GM12801 (cell line): ENCODE results near the gene MTCL1.

ENCODE experiments used
- CTCF ChIP-seq: IDR thresholded peaks from one replicate; pipeline ENCODE4 v1.5.1; 2011; ENCODE audit warnings: control low read depth; ENCODE audit not compliant: insufficient read length; ENCODE audit errors: extremely low read depth

Gene MTCL1

DNA sequence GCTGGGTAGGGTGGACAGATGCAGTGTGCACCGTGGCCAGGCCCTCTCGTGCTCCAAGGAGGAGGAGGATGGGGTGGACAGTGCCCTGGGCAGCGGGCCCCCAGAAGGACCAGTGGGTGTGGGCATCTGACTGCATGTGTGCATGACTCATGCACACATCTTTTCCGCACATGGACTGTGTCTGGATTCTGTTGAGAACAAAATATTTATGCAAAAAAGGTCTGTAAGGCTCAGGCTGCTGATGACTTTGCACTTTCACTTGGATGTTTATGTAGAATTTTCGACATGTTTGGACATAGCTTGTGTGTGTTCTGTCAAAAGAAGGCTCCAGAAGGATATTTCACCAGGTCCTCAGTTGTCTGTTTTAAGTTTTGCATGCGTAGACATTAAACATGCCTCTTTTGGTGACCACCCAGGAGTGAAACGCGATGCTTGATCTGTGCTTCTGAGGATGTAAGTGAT is 45.6 kb downstream of the MTCL1 start:
- TF ChIP-seq CTCF = no peak

- TF ChIP-seq CTCF = no peak
These were observed 46.3 kb downstream of the MTCL1 start for GRCh38 chr18:8751692-8752091.

GRCh38 chr18:8752329-8752728 is 47.0 kb downstream of the MTCL1 start:
- TF ChIP-seq CTCF = no peak

DNA sequence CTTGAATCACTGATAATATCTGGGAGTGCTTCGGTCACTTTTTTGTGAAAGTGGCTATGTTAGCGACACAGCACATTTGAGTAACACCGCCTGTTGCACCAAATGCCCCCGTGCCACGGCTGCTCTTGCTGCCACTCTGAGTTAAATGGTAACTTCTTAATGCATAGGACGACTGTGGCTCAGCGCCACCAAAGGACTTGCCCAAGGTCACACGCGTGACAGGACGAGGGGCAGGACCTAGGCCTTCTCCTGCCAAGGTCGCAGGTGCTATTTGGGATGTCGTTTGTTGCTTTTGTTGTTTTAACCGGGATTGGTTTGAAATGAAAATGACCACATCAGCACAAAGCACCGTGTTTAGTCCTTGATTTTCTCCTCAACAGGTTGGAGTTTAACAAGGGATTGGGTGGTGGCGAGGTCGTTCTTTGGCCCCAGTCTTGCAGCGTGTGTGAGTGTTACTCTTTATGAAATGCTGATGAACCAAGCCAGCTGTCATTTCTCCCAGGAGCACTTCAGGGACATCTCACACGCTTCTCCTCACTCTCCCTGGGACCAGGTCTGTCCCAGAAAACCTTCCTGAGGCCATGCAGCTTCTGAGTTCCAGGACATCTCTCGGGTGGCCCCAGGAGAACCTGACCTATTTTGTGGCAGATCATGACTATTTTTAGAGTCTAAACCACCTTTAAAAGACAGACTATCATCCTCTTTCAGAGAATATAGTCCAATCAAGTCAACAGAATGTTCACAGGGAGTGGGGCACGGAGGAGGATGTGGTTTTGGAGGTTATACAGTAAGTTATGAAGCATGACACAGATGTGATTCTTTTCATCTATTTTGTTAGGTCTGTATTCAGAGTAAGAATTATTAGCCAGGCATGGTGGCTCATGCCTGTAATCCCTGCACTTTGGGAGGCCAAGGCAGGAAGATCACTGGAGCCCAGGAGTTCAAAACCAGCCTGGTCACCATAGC is 49.9 kb downstream of the MTCL1 start:
- no peak for TF ChIP-seq CTCF

DNA sequence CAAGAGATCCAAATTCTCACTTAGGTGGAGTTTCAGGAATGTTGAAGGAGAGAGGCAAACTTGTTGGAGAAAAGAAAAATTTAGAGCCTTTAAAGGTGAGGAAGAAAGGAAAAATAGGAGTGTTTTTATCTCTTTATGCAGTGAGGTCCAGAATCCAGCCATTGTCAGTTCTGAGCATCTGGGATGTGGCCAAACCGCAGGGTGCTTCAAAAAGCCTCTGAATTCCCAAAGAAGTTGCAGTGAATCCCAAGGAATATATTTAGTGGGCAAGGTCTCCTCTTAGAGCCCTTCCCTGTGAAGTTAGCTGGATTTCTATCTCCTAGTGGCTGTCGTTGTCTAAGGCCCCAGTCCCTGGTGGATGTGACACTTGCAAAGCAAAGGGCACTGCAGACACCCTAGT is 51.2 kb downstream of the MTCL1 start:
- no peak for TF ChIP-seq CTCF

- TF ChIP-seq CTCF = no peak
These were observed 52.1 kb downstream of the MTCL1 start for GRCh38 chr18:8757396-8757997.

- no peak for TF ChIP-seq CTCF
These were observed 53.1 kb downstream of the MTCL1 start for GRCh38 chr18:8758466-8758865.
